ENCODE results near the gene UBE3A.

Gene UBE3A

GRCh38 chr15:25327686-25328085 lies 111.1 kb downstream of the UBE3A start:
- DNase-seq, result no peak

GRCh38 chr15:25325187-25325586 lies 113.6 kb downstream of the UBE3A start:
- no peak for DNase-seq

- DNase-seq, result no peak
These were observed 115.4 kb downstream of the UBE3A start for GRCh38 chr15:25323420-25323819.

- no peak for DNase-seq
These were observed 151.0 kb downstream of the UBE3A start for GRCh38 chr15:25287823-25288222.

All from stimulated activated CD4-positive, alpha-beta T cell treated with anti-CD3 and anti-CD28 coated beads, Interleukin-2, amount 100 ng/mL, for 24 hours (primary cell).